ENCODE results near the gene SRCAP.

The SRCAP gene

GRCh38 chr16:30698816-30699614, at the start of gene SRCAP:
SRCAP (plus strand) TSS chr16:30699171; CDS start chr16:30700825, 1,654 bp downstream.
- no peak for FAIRE-seq

GRCh38 chr16:30649725-30650368, 49.1 kb upstream of the SRCAP start:
- no peak for FAIRE-seq

- FAIRE-seq, result peak; percentile 98
These were observed 48.4 kb upstream of the SRCAP start, which contains the start of gene PRR14 for GRCh38 chr16:30650369-30651123. PRR14 (plus strand) TSS chr16:30650960; CDS start chr16:30651646, 686 bp downstream.

- no peak for FAIRE-seq
These were observed 47.6 kb upstream of the SRCAP start for GRCh38 chr16:30651124-30652004.

GRCh38 chr16:30652005-30652296, 47.0 kb upstream of the SRCAP start:
- no peak for FAIRE-seq

GRCh38 chr16:30652718-30653117, 46.3 kb upstream of the SRCAP start:
- FAIRE-seq, result no peak

- FAIRE-seq, result no peak
These were observed 44.1 kb upstream of the SRCAP start for GRCh38 chr16:30654856-30655255.

GRCh38 chr16:30655815-30656347, 43.1 kb upstream of the SRCAP start:
- FAIRE-seq, result no peak

GRCh38 chr16:30656388-30656787, 42.6 kb upstream of the SRCAP start:
- no peak for FAIRE-seq

GRCh38 chr16:30656974-30657865, 41.8 kb upstream of the SRCAP start:
- FAIRE-seq, result no peak

GRCh38 chr16:30657866-30658730, 40.9 kb upstream of the SRCAP start, which contains the start of gene FBRS:
FBRS (plus strand) TSS chr16:30658431; CDS start chr16:30659519, 1,088 bp downstream.
- FAIRE-seq, result peak; percentile 96

GRCh38 chr16:30658731-30659506, 40.1 kb upstream of the SRCAP start:
- peak; percentile 73 for FAIRE-seq

GRCh38 chr16:30659507-30660423, 39.2 kb upstream of the SRCAP start:
- FAIRE-seq, result no peak

- FAIRE-seq, result no peak
These were observed 38.3 kb upstream of the SRCAP start for GRCh38 chr16:30660424-30661261.

GRCh38 chr16:30662449-30662848, 36.5 kb upstream of the SRCAP start:
- FAIRE-seq, result no peak

- no peak for FAIRE-seq
These were observed 35.9 kb upstream of the SRCAP start for GRCh38 chr16:30663038-30663437.

GRCh38 chr16:30663820-30664219, 35.2 kb upstream of the SRCAP start:
- FAIRE-seq, result no peak
